KMS-11 (cell line): ENCODE data around the gene PHACTR3.

Experiments used
- H2AFZ ChIP-seq: fragments of 200-600 bp; sonication (generic); 2 replicates; pipeline ENCODE4 v1.6.1; 2016; ENCODE audit warnings: antibody characterized with exemption, mixed run types, low read depth
- H3K27ac ChIP-seq: fragments of 200-600 bp; sonication (generic); 2 replicates; pipeline ENCODE4 v1.6.1; 2016; ENCODE audit warnings: mild to moderate bottlenecking, mixed run types
- H3K27me3 ChIP-seq: fragments of 200-600 bp; sonication (generic); 2 replicates; pipeline ENCODE4 v1.6.1; 2017; ENCODE audit warnings: mild to moderate bottlenecking, low read depth, mixed run types, moderate library complexity; ENCODE audit not compliant: insufficient read depth
- H3K36me3 ChIP-seq: fragments of 200-600 bp; sonication (generic); 2 replicates; pipeline ENCODE4 v1.6.1; 2017; ENCODE audit warnings: mild to moderate bottlenecking, mixed run types; ENCODE audit not compliant: insufficient read depth
- H3K4me1 ChIP-seq: fragments of 200-600 bp; sonication (generic); 2 replicates; pipeline ENCODE4 v1.6.1; 2016; ENCODE audit warnings: mild to moderate bottlenecking, low read depth, mixed run types; ENCODE audit not compliant: poor library complexity, severe bottlenecking
- H3K4me2 ChIP-seq: fragments of 200-600 bp; sonication (generic); 2 replicates; pipeline ENCODE4 v1.7.0; 2016; ENCODE audit warnings: mild to moderate bottlenecking, mixed run types
- H3K4me3 ChIP-seq: fragments of 200-600 bp; sonication (generic); IDR thresholded peaks from 2 replicates; pipeline ENCODE4 v1.6.1; 2017; ENCODE audit warnings: low read depth, low read length, mixed read lengths; ENCODE audit not compliant: insufficient read depth
- H3K79me2 ChIP-seq: fragments of 200-600 bp; sonication (generic); 2 replicates; pipeline ENCODE4 v1.6.1; 2016; ENCODE audit warnings: low read depth, mixed run types; ENCODE audit not compliant: insufficient read depth
- H3K9ac ChIP-seq: fragments of 200-600 bp; sonication (generic); 2 replicates; pipeline ENCODE4 v1.6.1; 2016; ENCODE audit warnings: mild to moderate bottlenecking, mixed run types
- H4K20me1 ChIP-seq: fragments of 200-600 bp; sonication (generic); 2 replicates; pipeline ENCODE4 v1.6.1; 2016; ENCODE audit warnings: mild to moderate bottlenecking, mixed run types; ENCODE audit not compliant: insufficient read depth
- TF ChIP-seq, protein P1 (sequence below): fragments of 200-600 bp; sonication (generic); conservative IDR thresholded peaks from 2 replicates; pipeline ENCODE4 v1.6.1; 2017; ENCODE audit warnings: low read depth, mild to moderate bottlenecking, antibody characterized with exemption, low read length, moderate library complexity, mixed read lengths

Gene PHACTR3

DNA sequence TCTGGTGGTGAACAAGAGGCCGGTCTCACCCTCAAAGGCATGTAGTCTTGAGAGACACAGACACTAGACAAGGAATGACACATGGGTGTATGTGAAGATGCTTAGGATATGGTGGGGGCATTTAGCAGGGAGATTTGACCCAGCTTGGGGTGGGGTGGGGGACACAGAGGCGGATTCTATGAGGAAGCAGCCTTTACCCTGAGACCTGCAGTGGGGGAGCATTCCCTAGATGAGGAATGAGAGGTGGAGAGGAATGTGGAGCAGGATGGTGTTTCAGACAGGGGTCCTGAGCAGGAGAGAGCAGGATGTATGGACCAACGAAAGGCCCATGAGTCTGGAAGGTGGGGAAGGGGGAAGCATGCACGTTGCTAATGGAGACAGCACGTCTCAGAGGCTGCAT lies 57.8 kb downstream of the PHACTR3 start:
- Histone ChIP-seq H3K79me2 (no peaks in the 10 kb centered on the region), H3K36me3 (no peaks in the 10 kb centered on the region), H3K27me3 (no peaks in the 10 kb centered on the region; the same call in 1 of the 2 replicates), H2AFZ (no peak overlapping the region), H4K20me1 (no peaks in the 10 kb centered on the region), H3K27ac (no peak overlapping the region), H3K4me3 (no peak overlapping the region), H3K4me2 (no peak overlapping the region), H3K4me1 (no peaks in the 10 kb centered on the region), H3K9ac (no peak overlapping the region)
- TF ChIP-seq, protein P1, sequence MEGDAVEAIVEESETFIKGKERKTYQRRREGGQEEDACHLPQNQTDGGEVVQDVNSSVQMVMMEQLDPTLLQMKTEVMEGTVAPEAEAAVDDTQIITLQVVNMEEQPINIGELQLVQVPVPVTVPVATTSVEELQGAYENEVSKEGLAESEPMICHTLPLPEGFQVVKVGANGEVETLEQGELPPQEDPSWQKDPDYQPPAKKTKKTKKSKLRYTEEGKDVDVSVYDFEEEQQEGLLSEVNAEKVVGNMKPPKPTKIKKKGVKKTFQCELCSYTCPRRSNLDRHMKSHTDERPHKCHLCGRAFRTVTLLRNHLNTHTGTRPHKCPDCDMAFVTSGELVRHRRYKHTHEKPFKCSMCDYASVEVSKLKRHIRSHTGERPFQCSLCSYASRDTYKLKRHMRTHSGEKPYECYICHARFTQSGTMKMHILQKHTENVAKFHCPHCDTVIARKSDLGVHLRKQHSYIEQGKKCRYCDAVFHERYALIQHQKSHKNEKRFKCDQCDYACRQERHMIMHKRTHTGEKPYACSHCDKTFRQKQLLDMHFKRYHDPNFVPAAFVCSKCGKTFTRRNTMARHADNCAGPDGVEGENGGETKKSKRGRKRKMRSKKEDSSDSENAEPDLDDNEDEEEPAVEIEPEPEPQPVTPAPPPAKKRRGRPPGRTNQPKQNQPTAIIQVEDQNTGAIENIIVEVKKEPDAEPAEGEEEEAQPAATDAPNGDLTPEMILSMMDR, result no peak

DNA sequence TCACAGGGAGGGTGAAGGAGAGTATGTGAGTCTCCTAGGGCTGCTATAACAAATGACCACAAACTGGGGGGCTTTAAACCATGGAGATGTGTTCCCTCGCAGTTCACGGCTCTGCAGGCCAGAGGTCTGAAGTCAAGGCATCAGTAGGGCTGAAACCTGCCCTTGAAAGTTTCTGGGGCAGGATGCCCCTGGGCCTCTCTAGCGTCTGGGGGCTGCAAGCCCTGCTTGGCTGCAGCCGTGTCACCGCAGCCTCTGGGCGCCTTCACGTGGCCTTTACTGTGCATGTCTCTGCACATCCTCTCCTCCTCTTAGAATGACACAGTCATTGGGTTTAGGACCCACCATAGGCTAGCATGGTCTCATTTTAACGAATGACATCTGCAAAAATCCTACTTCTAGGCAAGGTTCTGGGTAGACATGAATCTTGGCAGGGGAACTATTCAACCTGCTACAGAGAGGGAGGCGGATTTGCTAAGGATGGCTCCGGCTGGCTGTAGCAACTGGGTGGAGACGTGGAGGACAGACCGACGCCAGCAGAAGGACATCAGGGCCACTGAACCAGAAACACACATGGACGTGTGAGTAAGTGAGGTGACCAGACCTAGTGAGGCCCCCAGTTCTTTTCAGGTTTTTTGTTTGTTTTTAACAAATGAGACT lies 58.6 kb downstream of the PHACTR3 start:
- Histone ChIP-seq H3K4me3 (no peak overlapping the region), H3K9ac (no peak overlapping the region), H3K27ac (no peak overlapping the region), H3K4me1 (no peaks in the 10 kb centered on the region), H3K4me2 (no peak overlapping the region), H3K27me3 (no peaks in the 10 kb centered on the region; the same call in 1 of the 2 replicates), H2AFZ (no peak overlapping the region), H4K20me1 (no peaks in the 10 kb centered on the region), H3K36me3 (no peaks in the 10 kb centered on the region), H3K79me2 (no peaks in the 10 kb centered on the region)
- TF ChIP-seq, protein P1, result no peak

DNA sequence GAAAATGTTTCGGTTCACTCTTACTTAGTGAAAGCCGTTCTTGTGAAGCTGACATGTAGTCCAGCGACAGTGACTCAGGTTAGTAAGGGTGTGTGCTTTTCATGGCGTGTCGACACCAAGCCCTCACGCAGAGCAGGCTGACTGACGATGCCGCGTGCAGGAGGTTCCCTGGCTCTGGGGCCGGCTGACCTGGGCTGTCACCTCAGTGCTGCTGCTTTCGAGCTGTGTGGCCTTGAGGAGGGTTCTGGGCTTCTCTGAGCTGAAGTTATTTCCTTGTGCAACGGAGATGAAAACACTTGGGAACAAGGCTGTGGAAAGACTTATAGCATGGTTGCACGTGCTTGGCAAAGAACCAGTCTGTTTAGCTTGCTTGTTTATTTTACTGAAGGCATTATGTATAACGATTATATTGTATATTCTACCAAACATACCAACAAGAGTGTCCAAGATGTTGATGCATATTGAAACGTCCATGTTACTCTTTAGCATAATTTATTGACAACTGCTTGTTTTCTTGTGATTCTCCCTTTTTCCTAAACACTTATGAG lies 59.2 kb downstream of the PHACTR3 start:
- H3K4me3 ChIP-seq, result no peak overlapping the region
- H3K27me3 ChIP-seq, result no peaks in the 10 kb centered on the region; the same call in 1 of the 2 replicates
- H3K9ac ChIP-seq, result no peak overlapping the region
- H3K4me2 ChIP-seq, result no peak overlapping the region
- H3K36me3 ChIP-seq, result no peaks in the 10 kb centered on the region
- H3K4me1 ChIP-seq, result no peaks in the 10 kb centered on the region
- H3K27ac ChIP-seq, result no peak overlapping the region
- H2AFZ ChIP-seq, result no peak overlapping the region
- H4K20me1 ChIP-seq, result no peaks in the 10 kb centered on the region
- TF ChIP-seq, protein P1, result no peak
- no peaks in the 10 kb centered on the region for H3K79me2 ChIP-seq

DNA sequence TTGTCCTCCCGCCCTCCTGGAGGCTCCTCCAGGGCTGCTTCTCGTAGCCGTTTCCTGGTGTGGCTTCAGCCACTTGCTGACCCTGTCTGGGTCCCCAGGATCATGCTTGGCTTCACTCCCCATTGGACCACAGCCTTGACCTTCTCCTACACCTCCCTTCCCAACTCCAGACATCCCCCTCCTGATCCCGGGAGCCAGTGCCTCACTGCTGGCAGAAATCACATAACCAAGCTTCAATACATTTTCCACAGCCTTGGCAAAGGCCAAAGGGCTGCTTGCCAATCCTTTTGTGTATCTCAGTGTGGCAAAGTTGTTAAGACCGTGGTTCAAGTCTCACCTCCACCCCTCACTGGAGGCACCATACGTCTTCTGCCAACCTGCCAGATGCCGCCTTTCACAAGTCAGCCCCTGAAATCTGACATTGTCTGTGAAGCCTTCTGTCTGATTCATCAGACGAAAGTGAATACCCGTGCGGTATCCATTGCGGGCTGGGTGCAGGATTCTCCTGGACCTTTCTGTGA lies 60.1 kb downstream of the PHACTR3 start:
- Histone ChIP-seq H4K20me1 (no peaks in the 10 kb centered on the region), H3K36me3 (no peaks in the 10 kb centered on the region), H3K9ac (no peak overlapping the region), H3K27me3 (no peaks in the 10 kb centered on the region; the same call in 1 of the 2 replicates), H3K4me2 (no peak overlapping the region), H3K27ac (no peak overlapping the region), H3K4me3 (no peak overlapping the region), H3K4me1 (no peaks in the 10 kb centered on the region), H2AFZ (no peak overlapping the region), H3K79me2 (no peaks in the 10 kb centered on the region)
- TF ChIP-seq, protein P1, result no peak
